Panc1 (cell line): ENCODE data around the gene ADAMTSL2. TPM values are rescaled to one million over a fixed set of nuclear protein-coding genes. Genes with fewer than 3 reads are reported as not detected.

Experiments used
- ATAC-seq: fragments of 200-7000 bp; cut with Tn5 transposase; 2 replicates; pipeline ENCODE4 v1.9.1; 2020; ENCODE audit warnings: mild to moderate bottlenecking, moderate library complexity
- BruUV-seq: library from RNA; stranded (reverse); fragments of 400-500 nt; replicated peaks from 2 replicates; lab custom pipeline; 2021; lab: Mats Ljungman, UMichigan
- CTCF ChIA-PET: fragments of 300-600 bp; sonication (Branson Sonifier 250); formaldehyde crosslinking; loops from one replicate; lab custom pipeline; 2022; ENCODE audit warnings: antibody characterized with exemption; lab: Charles Lee
- POLR2A ChIA-PET: fragments of 300-600 bp; sonication (Branson Sonifier 250); formaldehyde crosslinking; loops from one replicate; lab custom pipeline; 2022; ENCODE audit warnings: antibody characterized with exemption; lab: Charles Lee
- DNase-seq: peaks from one replicate; pipeline ENCODE4 v3.0.0-alpha.2; 2010; ENCODE audit warnings: low read depth, low spot score
- H3K27ac ChIP-seq: 2 replicates; pipeline ENCODE4 v1.5.1; 2011; ENCODE audit warnings: mild to moderate bottlenecking, low read length, inconsistent platforms
- H3K27me3 ChIP-seq: fragments of 200-500 bp; sonication (Bioruptor generic); 2 replicates; pipeline ENCODE4 v1.6.0; 2014; ENCODE audit warnings: low read length, inconsistent platforms; ENCODE audit not compliant: control insufficient read depth, insufficient read depth
- H3K36me3 ChIP-seq: fragments of 200-500 bp; sonication (Bioruptor generic); 2 replicates; pipeline ENCODE4 v1.5.1; 2014; ENCODE audit warnings: inconsistent platforms, mild to moderate bottlenecking, low read length, moderate library complexity; ENCODE audit not compliant: control insufficient read depth, insufficient read depth
- H3K4me1 ChIP-seq: 2 replicates; pipeline ENCODE4 v1.5.1; 2011; ENCODE audit warnings: inconsistent platforms, mild to moderate bottlenecking, low read length, moderate library complexity; ENCODE audit not compliant: control insufficient read depth, insufficient read depth
- H3K4me3 ChIP-seq, 2 experiments: 2 replicates each; pipeline ENCODE4 v1.5.1; 2011 to 2012; ENCODE audit warnings: low read depth in 2 of 2, low read length in 2 of 2, mild to moderate bottlenecking in 2 of 2, inconsistent platforms in 1 of 2, moderate library complexity in 1 of 2
- H3K9me3 ChIP-seq: fragments of 200-500 bp; sonication (Bioruptor generic); 2 replicates; pipeline ENCODE4 v1.5.1; 2014; ENCODE audit warnings: low read depth, mild to moderate bottlenecking, inconsistent platforms, low read length, moderate library complexity; ENCODE audit not compliant: control insufficient read depth, insufficient read depth
- POLR2AphosphoS5 ChIP-seq: IDR thresholded peaks from 2 replicates; pipeline ENCODE4 v1.6.1; 2012; ENCODE audit warnings: mild to moderate bottlenecking, low read depth, low read length, moderate library complexity
- SIN3A ChIP-seq: IDR thresholded peaks from 2 replicates; pipeline ENCODE4 v1.6.1; 2012; ENCODE audit warnings: low read depth, mild to moderate bottlenecking, low read length, moderate library complexity, borderline replicate concordance; ENCODE audit not compliant: insufficient read depth
- TCF7L2 ChIP-seq: IDR thresholded peaks from 2 replicates; pipeline ENCODE4 v1.6.1; 2011; ENCODE audit warnings: mild to moderate bottlenecking, low read depth, low read length, inconsistent platforms
- in situ Hi-C: cut with HindIII; loops from 2 replicates; pipeline ENCODE4 v1.10.0; 2016; ENCODE audit warnings: low sequenced_read_pairs, low pct_unique_long_range_greater_than_20kb
- intact Hi-C: fragments of 100-400 bp; cut with micrococcal nuclease; formaldehyde crosslinking; loops from one replicate; pipeline ENCODE4 v1.10.0; 2022; ENCODE audit not compliant: unreplicated experiment
- total RNA-seq: library from RNA; stranded (reverse); gene quantifications from one replicate; pipeline ENCODE4 v1.2.1, GENCODE V29; 2021; ENCODE audit not compliant: unreplicated experiment
- TF ChIP-seq, protein P1 (sequence below): fragments of 450-650 bp; IDR thresholded peaks from 2 replicates; pipeline ENCODE4 v1.5.1; 2017; ENCODE audit warnings: mild to moderate bottlenecking
- TF ChIP-seq, protein P2 (sequence below), 2 experiments: IDR thresholded peaks; 2 replicates each; pipeline ENCODE4 v1.6.1; 2011 to 2012; ENCODE audit warnings: low read depth in 2 of 2, control low read depth in 1 of 2, low read length in 1 of 2, mild to moderate bottlenecking in 1 of 2, moderate library complexity in 1 of 2; ENCODE audit not compliant: insufficient read depth in 1 of 2

Gene ADAMTSL2
- total RNA-seq, 1 experiment from 2014 or later, result 0.10 TPM

DNA sequence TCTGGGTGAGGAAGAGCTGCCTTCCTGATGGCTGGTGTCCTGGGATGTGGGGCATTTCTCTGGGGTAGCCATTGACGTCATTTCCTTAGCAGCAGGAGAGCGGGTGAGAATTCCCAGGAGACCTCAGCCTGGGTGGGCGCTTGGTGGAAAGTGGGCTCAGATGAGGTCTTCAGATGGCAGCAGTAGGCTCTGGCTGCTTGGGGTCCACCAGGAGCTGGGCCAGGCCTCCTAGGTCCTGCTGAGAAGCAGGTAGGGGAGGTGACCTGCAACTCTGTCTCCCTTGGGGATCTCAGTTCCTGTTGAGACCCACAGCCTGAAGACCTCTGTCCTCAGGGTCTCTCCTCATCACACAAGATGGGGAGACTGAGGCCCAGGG, 43.2 kb downstream of the ADAMTSL2 start:
- no peak overlapping the region for H3K4me3 ChIP-seq
- ChIA-PET POLR2A (no interaction called here), CTCF (no interaction called here)
- no peak for ATAC-seq
- H3K27me3 ChIP-seq, result no peaks in the 10 kb centered on the region
- in situ Hi-C loops (no loop called here), intact Hi-C loops (no loop called here)
- DNase-seq, result no peak
- BruUV-seq, result no TSS peak
- TF ChIP-seq TCF7L2 (no peak), POLR2AphosphoS5 (no peak), SIN3A (no peak)
- TF ChIP-seq, protein P1, sequence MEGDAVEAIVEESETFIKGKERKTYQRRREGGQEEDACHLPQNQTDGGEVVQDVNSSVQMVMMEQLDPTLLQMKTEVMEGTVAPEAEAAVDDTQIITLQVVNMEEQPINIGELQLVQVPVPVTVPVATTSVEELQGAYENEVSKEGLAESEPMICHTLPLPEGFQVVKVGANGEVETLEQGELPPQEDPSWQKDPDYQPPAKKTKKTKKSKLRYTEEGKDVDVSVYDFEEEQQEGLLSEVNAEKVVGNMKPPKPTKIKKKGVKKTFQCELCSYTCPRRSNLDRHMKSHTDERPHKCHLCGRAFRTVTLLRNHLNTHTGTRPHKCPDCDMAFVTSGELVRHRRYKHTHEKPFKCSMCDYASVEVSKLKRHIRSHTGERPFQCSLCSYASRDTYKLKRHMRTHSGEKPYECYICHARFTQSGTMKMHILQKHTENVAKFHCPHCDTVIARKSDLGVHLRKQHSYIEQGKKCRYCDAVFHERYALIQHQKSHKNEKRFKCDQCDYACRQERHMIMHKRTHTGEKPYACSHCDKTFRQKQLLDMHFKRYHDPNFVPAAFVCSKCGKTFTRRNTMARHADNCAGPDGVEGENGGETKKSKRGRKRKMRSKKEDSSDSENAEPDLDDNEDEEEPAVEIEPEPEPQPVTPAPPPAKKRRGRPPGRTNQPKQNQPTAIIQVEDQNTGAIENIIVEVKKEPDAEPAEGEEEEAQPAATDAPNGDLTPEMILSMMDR, result no peak
- TF ChIP-seq, protein P2, sequence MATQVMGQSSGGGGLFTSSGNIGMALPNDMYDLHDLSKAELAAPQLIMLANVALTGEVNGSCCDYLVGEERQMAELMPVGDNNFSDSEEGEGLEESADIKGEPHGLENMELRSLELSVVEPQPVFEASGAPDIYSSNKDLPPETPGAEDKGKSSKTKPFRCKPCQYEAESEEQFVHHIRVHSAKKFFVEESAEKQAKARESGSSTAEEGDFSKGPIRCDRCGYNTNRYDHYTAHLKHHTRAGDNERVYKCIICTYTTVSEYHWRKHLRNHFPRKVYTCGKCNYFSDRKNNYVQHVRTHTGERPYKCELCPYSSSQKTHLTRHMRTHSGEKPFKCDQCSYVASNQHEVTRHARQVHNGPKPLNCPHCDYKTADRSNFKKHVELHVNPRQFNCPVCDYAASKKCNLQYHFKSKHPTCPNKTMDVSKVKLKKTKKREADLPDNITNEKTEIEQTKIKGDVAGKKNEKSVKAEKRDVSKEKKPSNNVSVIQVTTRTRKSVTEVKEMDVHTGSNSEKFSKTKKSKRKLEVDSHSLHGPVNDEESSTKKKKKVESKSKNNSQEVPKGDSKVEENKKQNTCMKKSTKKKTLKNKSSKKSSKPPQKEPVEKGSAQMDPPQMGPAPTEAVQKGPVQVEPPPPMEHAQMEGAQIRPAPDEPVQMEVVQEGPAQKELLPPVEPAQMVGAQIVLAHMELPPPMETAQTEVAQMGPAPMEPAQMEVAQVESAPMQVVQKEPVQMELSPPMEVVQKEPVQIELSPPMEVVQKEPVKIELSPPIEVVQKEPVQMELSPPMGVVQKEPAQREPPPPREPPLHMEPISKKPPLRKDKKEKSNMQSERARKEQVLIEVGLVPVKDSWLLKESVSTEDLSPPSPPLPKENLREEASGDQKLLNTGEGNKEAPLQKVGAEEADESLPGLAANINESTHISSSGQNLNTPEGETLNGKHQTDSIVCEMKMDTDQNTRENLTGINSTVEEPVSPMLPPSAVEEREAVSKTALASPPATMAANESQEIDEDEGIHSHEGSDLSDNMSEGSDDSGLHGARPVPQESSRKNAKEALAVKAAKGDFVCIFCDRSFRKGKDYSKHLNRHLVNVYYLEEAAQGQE (IDR thresholded peaks at IDR 0.05; ENCODE audit: insufficient read depth in 1 of 2, low read depth in 2 of 2, low read length in 1 of 2), result no peak
- no peaks in the 10 kb centered on the region for H3K9me3 ChIP-seq
- no peaks in the 10 kb centered on the region for H3K36me3 ChIP-seq
- H3K27ac ChIP-seq, result no peak overlapping the region
- H3K4me1 ChIP-seq, result no peaks in the 10 kb centered on the region

DNA sequence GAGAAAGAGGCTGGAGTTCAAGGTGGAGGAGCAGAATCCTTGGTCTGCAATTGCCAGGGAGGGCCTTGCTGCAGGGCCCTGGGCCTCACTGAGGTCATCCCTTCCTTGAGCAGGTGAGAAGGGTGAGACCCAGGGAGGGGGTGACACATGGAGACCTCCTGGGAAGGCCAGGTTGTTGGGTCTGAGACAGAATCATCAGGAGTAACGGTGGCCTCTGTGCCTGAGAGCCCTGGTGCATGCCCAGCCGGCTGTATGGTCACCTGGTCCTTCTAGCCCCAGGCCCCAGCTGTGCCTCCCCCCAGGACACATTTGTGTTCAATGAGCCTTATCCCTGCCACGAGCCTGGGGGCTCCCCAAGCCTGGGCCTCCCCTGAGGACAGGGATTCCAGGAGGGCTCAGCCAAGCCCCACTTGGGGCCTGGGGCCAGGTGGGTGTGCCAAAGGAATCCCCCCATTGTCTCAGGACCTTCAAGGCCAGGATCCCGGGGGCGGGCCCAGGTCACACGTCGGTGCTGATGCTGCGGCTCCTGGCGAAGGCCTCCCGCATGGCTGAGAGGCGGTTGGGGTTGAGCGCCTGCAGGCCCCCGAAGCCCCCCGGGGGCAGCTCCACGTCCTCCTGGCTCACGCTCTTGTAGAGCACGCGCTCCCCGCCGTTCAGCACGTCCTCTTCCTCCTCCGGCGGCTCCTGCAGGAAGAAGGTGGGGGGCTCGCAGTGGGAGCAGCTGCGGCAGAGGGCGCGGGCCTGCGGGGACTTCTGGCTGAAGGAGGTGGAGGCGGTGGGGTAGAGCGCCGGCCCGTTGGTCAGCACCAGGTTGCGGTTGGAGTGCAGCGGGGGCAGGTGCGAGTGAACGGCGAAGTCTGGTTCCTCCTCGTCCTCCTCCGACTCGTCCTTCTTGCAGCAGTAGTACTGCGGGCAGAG, 44.3 kb downstream of the ADAMTSL2 start:
- DNase-seq (no peak), ATAC-seq (no peak)
- H3K27ac ChIP-seq, result no peak overlapping the region
- H3K4me1 ChIP-seq, result no peaks in the 10 kb centered on the region
- no peaks in the 10 kb centered on the region for H3K36me3 ChIP-seq
- intact Hi-C loops, result no loop called here
- H3K9me3 ChIP-seq, result no peaks in the 10 kb centered on the region
- CTCF ChIA-PET, result no interaction called here
- no peak overlapping the region for H3K4me3 ChIP-seq
- no TSS peak for BruUV-seq
- no peak for TF ChIP-seq SIN3A
- TF ChIP-seq, protein P2 (IDR thresholded peaks at IDR 0.05; ENCODE audit: insufficient read depth in 1 of 2, low read depth in 2 of 2, low read length in 1 of 2), result no peak
- TF ChIP-seq POLR2AphosphoS5, result no peak
- TF ChIP-seq TCF7L2, result no peak
- TF ChIP-seq, protein P1, result no peak
- POLR2A ChIA-PET, result no interaction called here
- in situ Hi-C loops, result no loop called here
- H3K27me3 ChIP-seq, result no peaks in the 10 kb centered on the region
